Stimulated activated CD8-positive, alpha-beta memory T cell treated with anti-CD3 and anti-CD28 coated beads, Interleukin-7, amount 100 ng/mL, for 4 hours (primary cell): ENCODE measurements around the gene CYTH1.

Source experiments
- DNase-seq, 2 donors: peaks; one replicate each; pipeline ENCODE4 v3.0.0-alpha.2; 2020; ENCODE audit warnings: low read depth in 2 of 2

CYTH1 gene, protein sequence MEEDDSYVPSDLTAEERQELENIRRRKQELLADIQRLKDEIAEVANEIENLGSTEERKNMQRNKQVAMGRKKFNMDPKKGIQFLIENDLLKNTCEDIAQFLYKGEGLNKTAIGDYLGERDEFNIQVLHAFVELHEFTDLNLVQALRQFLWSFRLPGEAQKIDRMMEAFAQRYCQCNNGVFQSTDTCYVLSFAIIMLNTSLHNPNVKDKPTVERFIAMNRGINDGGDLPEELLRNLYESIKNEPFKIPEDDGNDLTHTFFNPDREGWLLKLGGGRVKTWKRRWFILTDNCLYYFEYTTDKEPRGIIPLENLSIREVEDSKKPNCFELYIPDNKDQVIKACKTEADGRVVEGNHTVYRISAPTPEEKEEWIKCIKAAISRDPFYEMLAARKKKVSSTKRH

DNA sequence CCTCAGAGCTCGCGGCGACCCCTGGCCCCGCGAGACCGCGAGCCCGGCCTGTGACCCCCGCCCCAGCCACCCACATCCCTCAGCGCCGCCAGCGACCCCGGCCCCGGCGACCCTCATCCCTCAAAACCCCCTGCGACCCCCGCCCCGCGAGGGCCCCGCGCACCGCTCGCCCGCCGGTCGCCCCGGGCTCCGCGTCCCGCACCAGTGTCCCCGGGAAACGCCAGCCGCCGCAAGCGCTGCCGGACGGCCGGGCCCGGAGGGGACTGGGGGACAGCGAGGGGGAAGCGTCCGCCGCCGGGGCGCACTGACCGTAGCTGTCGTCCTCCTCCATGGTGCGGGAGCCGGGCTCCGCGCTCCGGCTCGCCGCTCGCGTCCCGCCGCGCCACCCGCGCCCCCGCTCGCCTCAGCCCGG, at the start of gene CYTH1:
Gene CYTH1, minus strand, starts transcription at position 381 of the 412 bp plus-strand sequence. Its CDS starts 50 bp downstream, at position 331.
- no peak for DNase-seq

DNA sequence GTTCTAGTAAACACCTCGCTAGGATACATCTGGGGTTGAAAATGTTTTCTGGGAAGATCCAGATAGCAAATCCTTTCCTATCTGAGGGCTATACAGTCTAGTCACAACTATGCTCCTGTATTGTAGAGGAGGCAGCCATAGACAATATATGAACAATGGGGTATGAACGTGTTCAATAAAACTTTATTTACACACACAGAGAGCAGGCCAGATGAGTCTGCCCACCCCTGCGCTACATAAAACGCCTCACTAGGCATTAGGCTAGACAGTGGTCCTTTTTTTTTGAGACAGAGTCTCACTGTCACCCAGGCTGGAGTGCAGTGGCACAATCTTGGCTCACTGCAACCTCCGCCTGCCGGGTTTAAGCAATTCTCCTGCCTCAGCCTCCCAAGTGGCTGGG, 47.4 kb upstream of the CYTH1 start:
- DNase-seq = no peak

DNA sequence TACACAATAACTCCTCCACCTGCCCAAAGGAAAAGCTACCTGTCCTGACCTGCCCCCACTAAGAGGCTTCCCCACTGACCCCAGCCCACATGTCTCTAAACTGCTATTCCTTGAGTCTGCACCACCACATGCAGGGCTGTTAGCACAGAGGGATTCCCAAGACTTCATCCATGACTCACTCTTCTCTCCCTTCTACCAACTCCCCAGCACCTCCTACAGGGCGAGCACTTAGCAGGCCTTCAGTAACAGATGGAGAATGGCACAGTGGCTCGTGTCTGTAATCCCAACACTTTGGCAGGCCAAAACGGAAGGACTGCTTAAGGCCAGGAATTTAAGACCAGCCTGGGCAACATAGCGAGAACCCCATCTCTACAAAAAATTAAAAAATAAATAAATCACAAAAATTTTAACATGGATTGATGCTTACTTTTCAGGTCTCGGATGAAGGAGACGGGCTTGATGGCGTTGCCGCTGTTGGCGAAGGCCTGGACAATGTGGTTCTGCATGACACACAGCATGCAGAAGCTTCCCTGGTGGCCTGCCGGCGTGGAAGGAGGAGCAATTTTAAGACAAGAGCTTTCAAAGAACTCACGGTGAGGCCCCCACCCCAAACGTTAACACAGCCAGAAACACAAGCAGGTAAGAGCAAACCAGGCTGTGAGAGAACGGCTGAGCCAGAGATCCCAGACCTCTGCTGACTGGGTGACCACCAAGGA, 46.6 kb upstream of the CYTH1 start:
- DNase-seq = no peak

DNA sequence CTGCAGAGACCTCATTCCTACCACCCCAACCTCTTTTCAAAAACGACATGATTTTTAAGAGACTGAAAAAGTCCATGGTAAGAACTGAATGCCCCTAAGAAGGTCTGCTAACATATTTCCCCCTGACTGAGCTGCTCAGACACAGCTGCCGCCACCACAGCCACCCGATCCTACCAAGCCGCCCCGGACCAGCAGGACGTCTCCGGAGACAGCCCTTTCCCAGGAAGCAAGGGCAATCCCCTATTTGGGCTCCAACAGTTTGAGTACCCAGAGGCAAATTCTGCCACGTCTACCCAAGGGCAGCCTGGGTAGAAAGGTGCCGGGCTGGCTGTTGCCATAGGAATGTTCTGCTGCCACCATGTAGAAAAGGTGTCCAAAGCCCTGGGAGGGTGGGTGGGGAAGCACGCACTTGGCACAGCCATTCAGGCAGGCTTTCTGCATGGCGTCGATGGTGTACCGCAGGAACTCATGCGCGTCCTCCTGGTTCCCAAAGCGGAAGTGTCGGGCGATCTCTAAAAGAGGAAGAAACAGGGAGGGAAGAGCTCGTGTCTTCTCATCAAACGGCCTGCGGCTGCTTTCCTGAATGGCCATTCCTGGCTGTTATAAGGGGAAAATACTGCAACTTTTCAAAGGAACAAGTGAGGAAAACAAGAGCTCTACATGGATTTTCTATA, 44.9 kb upstream of the CYTH1 start:
- no peak for DNase-seq

DNA sequence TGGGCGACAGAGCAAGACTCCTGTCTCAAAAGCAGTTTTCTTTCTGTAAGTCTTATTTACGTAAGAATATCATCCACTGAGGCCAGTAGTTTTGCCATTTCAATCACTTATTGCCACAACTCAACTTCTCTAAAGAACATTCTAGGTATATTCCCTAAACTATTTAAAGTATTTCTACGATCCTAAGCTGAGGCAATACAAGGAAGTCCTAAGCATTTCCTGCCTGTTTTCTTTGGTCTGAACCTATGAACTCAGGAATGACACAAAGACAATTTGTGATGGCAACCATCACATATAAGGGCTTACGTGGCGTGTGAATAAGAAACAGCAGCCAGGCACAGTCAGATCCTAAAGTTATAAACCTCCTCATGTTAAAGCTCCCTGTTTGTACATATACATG, 44.3 kb upstream of the CYTH1 start:
- no peak for DNase-seq

DNA sequence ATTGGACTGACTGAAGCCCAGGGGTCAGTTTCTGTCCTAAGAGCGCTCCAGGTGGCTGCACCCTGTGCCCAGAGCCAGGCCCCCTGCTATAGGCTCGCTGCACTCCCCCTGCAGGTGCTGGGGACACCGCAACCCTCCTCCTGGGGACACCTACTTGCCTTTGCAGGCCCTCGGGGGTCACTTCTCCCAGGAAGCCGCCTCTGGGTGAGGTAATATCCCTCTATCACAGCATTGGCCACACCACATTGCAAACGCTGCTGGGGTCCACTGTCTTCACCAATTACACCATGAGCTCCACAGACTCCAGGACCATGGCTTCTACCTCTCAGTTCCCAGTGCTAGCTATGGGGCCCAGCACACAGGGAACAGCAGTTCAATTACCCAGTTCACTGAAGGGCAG, 43.6 kb upstream of the CYTH1 start:
- DNase-seq = no peak

DNA sequence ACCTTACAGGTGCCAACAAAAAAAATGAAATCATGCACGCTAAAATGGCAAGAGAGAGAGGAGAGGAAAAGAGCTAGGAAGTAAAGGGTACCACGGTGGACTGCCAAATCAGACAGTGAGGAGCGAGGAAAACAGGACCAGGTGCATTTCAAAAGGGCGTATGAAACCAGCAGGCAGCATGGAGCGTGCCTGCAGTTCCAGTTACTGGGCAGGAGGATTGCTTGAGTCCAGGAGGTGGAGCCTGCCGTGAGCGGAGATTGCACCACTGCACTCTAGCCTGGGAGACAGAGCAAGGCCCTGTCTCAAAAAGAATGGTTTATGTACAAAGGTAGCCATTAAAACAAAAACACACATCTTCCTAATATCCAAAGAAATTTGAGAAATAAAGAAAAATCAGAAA, 42.2 kb upstream of the CYTH1 start:
- no peak for DNase-seq

DNA sequence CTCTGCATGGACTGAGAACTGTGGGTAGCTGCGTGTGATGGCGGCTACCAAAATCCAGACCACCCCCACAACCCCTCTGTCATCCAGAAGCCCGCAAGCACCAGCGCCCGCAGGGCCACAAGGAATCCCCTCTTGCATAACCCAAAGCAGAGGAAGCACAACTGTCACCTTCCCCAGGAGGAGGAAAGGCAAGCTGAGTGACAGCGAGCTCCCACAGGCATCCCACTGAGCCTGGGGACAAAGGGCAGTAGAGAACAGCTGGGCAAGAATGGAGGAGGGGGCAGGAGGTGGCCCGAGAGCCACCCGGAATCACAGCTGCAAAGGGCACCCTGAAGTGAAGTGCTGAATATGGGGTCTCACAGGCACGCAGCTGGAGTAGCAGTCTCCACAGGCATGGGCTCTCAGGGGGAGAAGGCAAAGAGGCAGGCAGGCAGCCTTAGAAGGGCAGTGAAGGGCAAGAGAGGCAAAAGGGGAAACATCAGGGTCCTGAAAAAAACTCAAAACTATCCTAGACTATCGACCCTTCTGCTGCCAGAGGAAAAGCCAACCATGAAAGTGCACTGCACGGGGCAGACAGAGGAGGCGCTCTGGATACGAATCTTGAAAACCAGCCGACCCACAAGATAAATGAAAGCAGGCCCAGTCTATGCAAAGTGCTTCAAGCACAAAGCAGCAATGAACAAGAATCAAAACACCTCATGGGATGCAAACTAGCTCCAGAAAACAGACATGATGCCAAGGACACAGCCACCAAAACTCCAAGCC, 41.4 kb upstream of the CYTH1 start:
- no peak for DNase-seq

DNA sequence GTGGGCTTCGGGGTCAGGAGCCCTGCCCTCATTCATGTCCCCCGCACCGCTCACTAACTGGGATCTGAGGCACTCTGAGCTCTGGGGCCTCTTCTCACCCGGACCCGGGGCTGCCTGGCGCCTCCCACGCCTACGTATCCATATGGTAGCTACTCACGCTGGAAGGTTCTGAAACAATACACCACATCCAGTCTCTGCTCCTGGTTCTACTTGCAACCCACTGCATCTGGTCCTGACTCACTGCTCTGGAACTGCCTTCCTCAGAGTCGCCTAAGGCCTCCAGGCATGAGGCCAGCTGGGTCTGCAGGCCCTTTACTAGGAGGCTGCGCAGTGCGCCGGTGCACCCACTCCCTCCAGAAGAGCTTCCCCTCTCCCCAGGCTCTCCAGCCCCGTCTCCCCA, 40.5 kb upstream of the CYTH1 start:
- DNase-seq = no peak

DNA sequence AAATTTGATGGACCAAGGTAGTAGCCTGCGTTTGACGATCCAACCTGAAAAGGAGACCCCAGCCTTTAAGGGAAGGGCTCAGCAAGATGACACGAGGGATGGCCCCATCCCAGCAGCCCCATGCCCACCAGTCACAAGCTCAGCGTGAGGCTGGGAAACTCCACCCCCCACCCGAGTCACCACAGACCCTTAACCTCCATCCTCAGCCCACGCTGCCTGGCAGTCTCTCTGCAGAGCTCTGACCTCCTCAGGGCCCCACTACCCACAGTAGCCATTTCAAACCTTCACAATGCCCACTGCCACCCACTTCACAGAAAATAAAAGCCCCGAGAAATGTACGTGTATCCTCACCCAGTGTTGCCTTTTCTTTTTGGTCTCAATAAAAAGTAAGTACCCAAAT, 39.9 kb upstream of the CYTH1 start:
- no peak for DNase-seq

DNA sequence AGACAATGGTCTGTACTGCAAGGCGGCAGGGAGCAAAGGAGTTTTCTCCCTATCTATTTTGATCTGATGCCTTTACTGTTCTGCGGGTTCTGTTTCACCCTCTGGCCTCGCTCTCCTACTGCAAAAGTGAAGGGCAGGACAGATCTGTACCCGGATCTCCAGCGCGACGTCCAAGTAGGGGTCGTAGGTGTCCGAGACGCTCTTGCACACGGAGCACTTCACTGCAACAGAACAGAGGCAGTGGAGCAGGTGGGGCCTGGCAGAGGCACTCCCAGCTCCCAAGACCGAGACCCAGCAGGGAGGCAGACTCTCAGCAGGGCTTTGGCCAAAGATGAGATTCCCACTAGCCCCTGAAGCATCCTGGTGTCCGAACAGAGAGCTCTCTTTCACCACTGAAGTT, 38.8 kb upstream of the CYTH1 start:
- no peak for DNase-seq

DNA sequence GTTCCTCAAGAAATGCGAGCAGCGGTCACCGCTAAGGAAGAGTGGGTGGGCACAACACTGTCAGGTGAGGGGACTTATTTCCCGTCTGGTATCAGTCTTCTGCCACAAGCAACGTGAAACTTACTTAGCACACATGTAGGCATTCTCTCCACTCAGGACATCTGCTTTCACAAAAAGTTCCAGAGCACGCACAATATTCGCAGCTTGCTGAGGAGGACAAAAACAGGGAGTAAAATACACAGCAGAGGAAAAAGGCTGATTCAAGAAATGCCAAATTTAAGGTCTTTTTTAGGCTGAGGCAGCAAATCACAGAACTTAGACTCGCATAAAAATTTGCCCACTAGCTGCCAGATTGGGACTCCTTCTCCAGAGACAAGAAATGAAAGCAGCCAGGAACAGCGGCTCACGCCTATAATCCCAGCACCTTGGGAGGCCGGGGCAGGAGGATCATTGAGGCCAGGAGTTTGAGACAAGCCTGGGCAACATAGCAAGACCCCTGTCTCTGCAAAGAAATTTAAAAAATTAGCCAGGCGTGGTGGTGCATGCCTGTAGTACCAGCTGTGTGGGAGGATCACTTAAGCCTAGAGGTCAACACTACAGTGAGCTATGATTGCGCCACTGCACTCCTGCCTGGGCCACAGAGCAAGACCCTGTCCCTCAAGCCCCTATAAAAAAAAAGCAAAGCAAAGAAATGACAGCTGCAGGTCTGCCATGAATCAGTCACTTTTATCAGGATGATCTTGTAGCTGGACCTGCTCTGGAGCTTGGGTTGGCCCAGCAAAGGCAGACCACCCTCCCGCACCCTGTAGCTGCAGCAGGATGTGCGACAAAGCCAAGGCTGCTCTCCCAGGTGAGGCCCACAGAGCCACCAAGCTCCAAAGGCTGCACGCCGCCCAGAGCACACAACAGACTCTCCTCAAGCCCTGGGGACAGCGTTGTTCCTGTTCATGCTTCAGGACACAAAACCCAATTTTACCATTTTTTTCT, 38.0 kb upstream of the CYTH1 start:
- no peak for DNase-seq

DNA sequence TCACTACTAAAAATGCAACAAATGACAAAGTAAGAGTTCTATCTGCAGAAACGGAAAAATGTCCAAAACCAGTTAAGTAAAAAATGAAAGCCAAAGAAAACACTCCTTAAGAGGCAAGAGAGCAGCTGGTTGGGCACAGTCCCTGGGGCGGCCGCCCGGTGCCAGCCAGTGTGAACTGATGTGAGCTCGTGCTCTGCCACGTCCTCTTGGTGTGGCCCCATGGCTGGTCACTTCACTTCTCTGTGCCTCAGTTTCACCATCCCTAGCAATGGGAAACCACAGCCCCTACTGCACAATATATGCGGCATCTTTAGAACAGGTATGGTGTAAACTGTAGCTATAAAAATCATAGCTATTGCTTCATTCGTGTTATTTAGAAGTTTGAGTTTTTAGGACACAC, 37.3 kb upstream of the CYTH1 start:
- DNase-seq = no peak

DNA sequence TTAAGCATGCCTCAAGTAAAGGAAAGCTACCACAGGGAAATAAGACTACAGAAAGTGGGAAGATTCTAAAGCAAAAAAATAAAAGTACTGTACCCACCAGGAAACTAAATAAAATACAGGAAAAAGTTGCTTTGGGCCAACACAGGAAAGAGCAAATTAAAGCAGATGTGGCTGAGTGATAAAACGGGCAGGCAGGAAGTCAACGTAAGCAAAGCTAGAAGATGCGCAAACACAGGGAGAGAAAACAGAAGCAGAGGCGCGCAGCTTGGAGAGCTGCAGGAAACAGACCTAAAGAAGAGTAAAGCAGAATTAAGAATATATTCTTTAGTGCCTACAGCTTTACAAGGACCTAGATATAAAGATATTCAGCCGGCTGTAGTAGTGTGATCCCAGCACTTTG, 36.9 kb upstream of the CYTH1 start:
- no peak for DNase-seq

DNA sequence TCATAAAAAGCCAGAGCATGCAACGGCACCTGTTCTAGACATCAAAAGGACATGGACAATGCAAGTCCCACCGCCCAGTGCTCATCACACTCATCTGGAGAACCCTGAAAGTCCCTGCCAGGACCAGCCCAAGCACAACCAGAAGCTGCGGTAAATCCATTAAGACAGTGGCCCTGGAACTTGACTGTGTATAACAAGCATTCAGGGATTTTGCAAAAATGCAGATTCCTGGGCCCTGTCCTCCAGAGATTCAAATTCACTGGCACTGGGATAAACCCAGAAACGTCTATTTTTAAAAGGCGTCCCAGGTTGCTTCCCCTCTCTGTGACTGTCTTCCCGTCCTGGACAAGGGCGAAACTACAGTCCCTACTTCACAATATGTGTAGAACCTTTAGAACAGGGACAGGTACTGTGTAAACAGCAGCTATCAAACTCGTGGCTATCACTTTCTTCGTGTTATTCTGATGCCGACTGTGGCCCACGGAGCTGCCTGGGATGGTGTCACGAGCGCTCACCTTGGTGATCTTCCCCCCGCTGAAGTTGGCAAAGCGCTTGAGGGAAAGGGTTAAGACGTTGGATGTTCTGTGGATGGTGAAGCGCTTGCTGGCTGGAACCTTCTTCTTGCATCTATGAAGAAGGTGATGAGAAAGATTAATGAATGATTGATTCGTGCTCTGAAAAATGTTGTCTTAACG, 36.2 kb upstream of the CYTH1 start:
- DNase-seq = no peak

DNA sequence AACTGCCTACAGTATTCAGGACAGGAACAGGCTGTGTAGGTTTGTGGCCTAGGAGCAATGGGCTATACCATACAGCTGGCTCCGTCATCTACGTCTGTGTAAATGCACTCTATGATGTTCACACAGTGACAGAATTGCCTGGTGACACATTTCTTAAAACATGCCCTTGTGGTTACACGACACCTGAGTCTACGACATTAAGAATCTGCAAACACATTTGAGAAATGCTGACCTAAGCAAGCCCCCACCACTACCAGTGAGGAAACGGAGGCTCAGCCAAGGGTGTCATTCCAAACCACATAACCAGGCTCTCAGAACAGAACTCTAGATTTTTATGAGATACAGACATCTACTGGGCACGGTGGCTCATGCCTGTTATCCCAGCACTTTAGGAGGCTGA, 35.0 kb upstream of the CYTH1 start:
- DNase-seq = peak; percentile 43 to 61

DNA sequence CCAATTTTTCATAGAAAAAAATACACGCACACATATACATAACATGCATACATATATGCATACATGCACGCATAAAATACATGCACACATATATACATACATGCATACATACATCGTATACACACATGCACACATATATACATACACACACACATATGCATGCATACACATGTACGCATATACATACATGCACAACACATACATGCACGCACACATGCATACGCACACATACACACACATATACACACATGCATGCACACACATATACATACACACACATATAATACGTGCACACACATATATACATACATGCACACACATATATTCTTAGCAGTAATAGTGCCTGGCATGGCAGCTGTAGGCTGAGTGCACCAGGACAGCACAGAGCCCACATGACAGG, 33.6 kb upstream of the CYTH1 start:
- no peak for DNase-seq

DNA sequence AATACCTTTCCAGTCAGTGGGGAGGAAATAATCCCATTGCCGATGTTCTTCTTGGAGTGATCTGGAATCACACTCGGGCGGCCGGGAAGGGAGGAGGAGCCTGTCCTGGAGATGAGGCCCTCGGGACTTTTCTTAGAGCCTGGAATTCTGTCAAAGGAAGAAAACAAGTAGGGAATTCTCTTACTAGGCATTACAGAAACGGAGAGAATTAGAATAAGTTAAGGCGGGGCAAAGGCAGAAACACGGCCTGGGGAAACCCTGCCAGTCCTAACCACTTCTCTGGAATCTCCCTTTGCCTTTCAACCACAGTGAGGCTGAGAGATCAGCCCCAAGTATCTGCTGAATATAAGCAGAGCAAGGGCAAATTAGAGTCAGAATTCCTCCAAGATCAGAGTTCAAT, 30.8 kb upstream of the CYTH1 start:
- DNase-seq = no peak

DNA sequence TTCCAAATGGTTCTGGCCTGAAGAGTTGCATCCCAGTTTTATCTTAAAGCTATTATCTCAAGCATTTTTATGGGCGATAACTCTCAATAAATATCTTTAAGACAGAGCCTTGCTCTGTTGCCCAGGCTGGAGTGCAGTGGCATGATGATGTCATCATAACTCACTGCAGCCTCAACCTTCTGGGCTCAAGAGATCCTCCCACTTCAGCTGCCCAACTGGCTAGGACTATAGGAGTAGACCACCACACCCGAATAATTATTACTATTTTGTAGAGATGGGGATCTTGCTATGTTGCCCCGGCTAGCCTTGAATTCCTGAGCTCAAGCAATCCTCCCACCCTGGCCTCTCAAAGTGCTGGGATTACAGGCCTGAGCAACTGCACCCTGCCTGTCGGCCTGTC, 26.1 kb upstream of the CYTH1 start:
- no peak for DNase-seq

DNA sequence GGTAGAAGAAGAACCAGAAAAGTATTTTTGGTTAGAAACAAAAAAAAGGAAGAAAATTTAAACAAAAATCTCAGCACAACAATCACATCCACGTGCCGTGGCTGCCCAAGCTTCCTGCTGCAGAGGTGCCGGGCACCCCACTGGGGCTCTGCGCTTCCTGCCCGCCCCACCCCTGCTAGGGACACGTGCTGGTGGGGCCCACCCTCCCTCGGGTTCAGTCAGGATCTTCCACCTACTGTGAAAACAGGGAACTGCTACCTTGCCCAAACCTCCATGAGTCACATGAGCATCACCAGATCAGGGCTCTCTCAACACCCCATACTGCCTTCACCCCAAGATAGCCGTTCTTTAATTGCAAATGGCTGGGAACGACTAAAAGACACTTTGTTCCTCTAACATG, 24.4 kb upstream of the CYTH1 start:
- peak in 1 of 2 donors; percentile 55 for DNase-seq
